Measurements from ENCODE around the gene PADI1.

PADI1 gene

GRCh38 chr1:17204546-17205440 lies at the start of gene PADI1:
Gene PADI1 (plus strand): TSS chr1:17205128. CDS start chr1:17205218, 90 bp downstream.
- no peak within 1 kb of the TSS for H3K27ac Mint-ChIP-seq

GRCh38 chr1:17155257-17155920 lies 49.5 kb upstream of the PADI1 start:
- Mint-ChIP-seq H3K27ac (no peak overlapping the region), H3K4me1 (ENCODE audit: low read depth) (no peaks in the 10 kb centered on the region), H3K9me3 (peaks cover 27% of the 10 kb centered on the region), H3K4me3 (no peak overlapping the region), H3K36me3 (ENCODE audit: low read depth) (no peaks in the 10 kb centered on the region), H3K27me3 (ENCODE audit: low read depth) (peaks cover 2% of the 10 kb centered on the region)
- DNase-seq (ENCODE audit: low spot score): no peak

More at GRCh38 chr1:17204546-17205440, at the start of gene PADI1:
- Mint-ChIP-seq H3K4me1 (ENCODE audit: low read depth) (peaks cover 33% of the 10 kb centered on the region), H3K4me3 (no peak within 1 kb of the TSS), H3K27me3 (ENCODE audit: low read depth) (peaks cover 7% of the 10 kb centered on the region), H3K9me3 (no peaks in the 10 kb centered on the region), H3K36me3 (ENCODE audit: low read depth) (no peaks in the 10 kb centered on the region)
- DNase-seq (ENCODE audit: low spot score): no peak

- Mint-ChIP-seq H3K27ac (no peak overlapping the region), H3K36me3 (ENCODE audit: low read depth) (no peaks in the 10 kb centered on the region), H3K9me3 (peaks cover 29% of the 10 kb centered on the region), H3K27me3 (ENCODE audit: low read depth) (peaks cover 2% of the 10 kb centered on the region), H3K4me1 (ENCODE audit: low read depth) (peaks cover 2% of the 10 kb centered on the region), H3K4me3 (no peak overlapping the region)
- DNase-seq (ENCODE audit: low spot score): no peak
Measured at GRCh38 chr1:17156108-17156507, 48.8 kb upstream of the PADI1 start.

- no peak overlapping the region for H3K27ac Mint-ChIP-seq
- H3K27me3 Mint-ChIP-seq (ENCODE audit: low read depth): no peaks in the 10 kb centered on the region
- peaks cover 30% of the 10 kb centered on the region for H3K9me3 Mint-ChIP-seq
- no peak overlapping the region for H3K4me3 Mint-ChIP-seq
- H3K4me1 Mint-ChIP-seq (ENCODE audit: low read depth): peaks cover 5% of the 10 kb centered on the region
- H3K36me3 Mint-ChIP-seq (ENCODE audit: low read depth): no peaks in the 10 kb centered on the region
- DNase-seq (ENCODE audit: low spot score): no peak
Measured at GRCh38 chr1:17158961-17159360, 46.0 kb upstream of the PADI1 start.

- H3K4me3 Mint-ChIP-seq: no peak overlapping the region
- H3K9me3 Mint-ChIP-seq: peaks cover 9% of the 10 kb centered on the region
- DNase-seq (ENCODE audit: low spot score): no peak
- H3K27ac Mint-ChIP-seq: no peak overlapping the region
- H3K36me3 Mint-ChIP-seq (ENCODE audit: low read depth): no peaks in the 10 kb centered on the region
- no peaks in the 10 kb centered on the region for H3K27me3 Mint-ChIP-seq (ENCODE audit: low read depth)
- peaks cover 5% of the 10 kb centered on the region for H3K4me1 Mint-ChIP-seq (ENCODE audit: low read depth)
Measured at GRCh38 chr1:17161137-17161740, 43.7 kb upstream of the PADI1 start.

GRCh38 chr1:17161926-17162800 lies 42.8 kb upstream of the PADI1 start:
- H3K27me3 Mint-ChIP-seq (ENCODE audit: low read depth): no peaks in the 10 kb centered on the region
- H3K27ac Mint-ChIP-seq: no peak overlapping the region
- no peak for DNase-seq (ENCODE audit: low spot score)
- H3K4me1 Mint-ChIP-seq (ENCODE audit: low read depth): peaks cover 5% of the 10 kb centered on the region
- no peak overlapping the region for H3K4me3 Mint-ChIP-seq
- H3K36me3 Mint-ChIP-seq (ENCODE audit: low read depth): no peaks in the 10 kb centered on the region
- H3K9me3 Mint-ChIP-seq: peaks cover 4% of the 10 kb centered on the region

GRCh38 chr1:17162941-17163340 lies 42.0 kb upstream of the PADI1 start:
- no peak overlapping the region for H3K27ac Mint-ChIP-seq
- H3K4me1 Mint-ChIP-seq (ENCODE audit: low read depth): peaks cover 5% of the 10 kb centered on the region
- no peak overlapping the region for H3K4me3 Mint-ChIP-seq
- no peaks in the 10 kb centered on the region for H3K27me3 Mint-ChIP-seq (ENCODE audit: low read depth)
- peaks cover 4% of the 10 kb centered on the region for H3K9me3 Mint-ChIP-seq
- DNase-seq (ENCODE audit: low spot score): no peak
- no peaks in the 10 kb centered on the region for H3K36me3 Mint-ChIP-seq (ENCODE audit: low read depth)

GRCh38 chr1:17163371-17163770 lies 41.6 kb upstream of the PADI1 start:
- no peak for DNase-seq (ENCODE audit: low spot score)
- H3K36me3 Mint-ChIP-seq (ENCODE audit: low read depth): no peaks in the 10 kb centered on the region
- no peak overlapping the region for H3K27ac Mint-ChIP-seq
- H3K4me3 Mint-ChIP-seq: no peak overlapping the region
- peaks cover 5% of the 10 kb centered on the region for H3K4me1 Mint-ChIP-seq (ENCODE audit: low read depth)
- no peaks in the 10 kb centered on the region for H3K27me3 Mint-ChIP-seq (ENCODE audit: low read depth)
- H3K9me3 Mint-ChIP-seq: peaks cover 4% of the 10 kb centered on the region

- no peak for DNase-seq (ENCODE audit: low spot score)
- Mint-ChIP-seq H3K4me3 (no peak overlapping the region), H3K27me3 (ENCODE audit: low read depth) (no peaks in the 10 kb centered on the region), H3K36me3 (ENCODE audit: low read depth) (no peaks in the 10 kb centered on the region), H3K9me3 (peaks cover 4% of the 10 kb centered on the region), H3K4me1 (ENCODE audit: low read depth) (peaks cover 5% of the 10 kb centered on the region), H3K27ac (no peak overlapping the region)
Measured at GRCh38 chr1:17163789-17164666, 40.9 kb upstream of the PADI1 start.

- no peak overlapping the region for H3K27ac Mint-ChIP-seq
- no peak for DNase-seq (ENCODE audit: low spot score)
- H3K27me3 Mint-ChIP-seq (ENCODE audit: low read depth): no peaks in the 10 kb centered on the region
- H3K9me3 Mint-ChIP-seq: peaks cover 4% of the 10 kb centered on the region
- H3K36me3 Mint-ChIP-seq (ENCODE audit: low read depth): no peaks in the 10 kb centered on the region
- H3K4me1 Mint-ChIP-seq (ENCODE audit: low read depth): peaks cover 5% of the 10 kb centered on the region
- no peak overlapping the region for H3K4me3 Mint-ChIP-seq
Measured at GRCh38 chr1:17165823-17166222, 39.1 kb upstream of the PADI1 start.

- Mint-ChIP-seq H3K4me1 (ENCODE audit: low read depth) (no peaks in the 10 kb centered on the region), H3K27me3 (ENCODE audit: low read depth) (no peaks in the 10 kb centered on the region), H3K27ac (no peak overlapping the region), H3K36me3 (ENCODE audit: low read depth) (no peaks in the 10 kb centered on the region), H3K9me3 (no peaks in the 10 kb centered on the region), H3K4me3 (no peak overlapping the region)
- DNase-seq (ENCODE audit: low spot score): no peak
Measured at GRCh38 chr1:17167041-17167785, 37.7 kb upstream of the PADI1 start.

- Mint-ChIP-seq H3K36me3 (ENCODE audit: low read depth) (no peaks in the 10 kb centered on the region), H3K9me3 (no peaks in the 10 kb centered on the region), H3K27ac (no peak overlapping the region), H3K4me3 (no peak overlapping the region), H3K4me1 (ENCODE audit: low read depth) (no peaks in the 10 kb centered on the region), H3K27me3 (ENCODE audit: low read depth) (no peaks in the 10 kb centered on the region)
- no peak for DNase-seq (ENCODE audit: low spot score)
Measured at GRCh38 chr1:17167786-17168090, 37.2 kb upstream of the PADI1 start.
